Inflammatory macrophage (primary cell): ENCODE data around the gene MAML3.

Source experiments
- DNase-seq, 2 donors: peaks; one replicate each; pipeline ENCODE4 v3.0.0-alpha.2; 2020 to 2022

MAML3 gene

GRCh38 chr4:139918591-139918990, 235.4 kb downstream of the MAML3 start:
- DNase-seq, result no peak

GRCh38 chr4:139917896-139918295, 236.1 kb downstream of the MAML3 start:
- DNase-seq, result no peak

- DNase-seq, result no peak
These were observed 237.9 kb downstream of the MAML3 start for GRCh38 chr4:139916041-139916440.

GRCh38 chr4:139915037-139915436, 238.9 kb downstream of the MAML3 start:
- no peak for DNase-seq

GRCh38 chr4:139913995-139914598, 239.9 kb downstream of the MAML3 start:
- no peak for DNase-seq

- DNase-seq, result no peak
These were observed 240.5 kb downstream of the MAML3 start for GRCh38 chr4:139913398-139913990.

GRCh38 chr4:139912445-139912844, 241.5 kb downstream of the MAML3 start:
- DNase-seq, result no peak

GRCh38 chr4:139910106-139910505, 243.9 kb downstream of the MAML3 start:
- DNase-seq, result no peak

GRCh38 chr4:139908636-139909437, 245.1 kb downstream of the MAML3 start:
- no peak for DNase-seq

GRCh38 chr4:139907001-139907809, 246.8 kb downstream of the MAML3 start:
- DNase-seq, result no peak

GRCh38 chr4:139905489-139905888, 248.5 kb downstream of the MAML3 start:
- no peak for DNase-seq

GRCh38 chr4:139904406-139904805, 249.6 kb downstream of the MAML3 start:
- DNase-seq, result no peak

GRCh38 chr4:139903845-139904244, 250.1 kb downstream of the MAML3 start:
- DNase-seq, result peak; percentile 73 to 80

- DNase-seq, result no peak
These were observed 251.4 kb downstream of the MAML3 start for GRCh38 chr4:139902321-139903320.

- DNase-seq, result no peak
These were observed 252.3 kb downstream of the MAML3 start for GRCh38 chr4:139901531-139902320.

GRCh38 chr4:139900964-139901376, 253.0 kb downstream of the MAML3 start:
- DNase-seq, result peak in 1 of 2 donors; percentile 22

- DNase-seq, result no peak
These were observed 254.6 kb downstream of the MAML3 start for GRCh38 chr4:139899346-139899745.

GRCh38 chr4:139898293-139898692, 255.7 kb downstream of the MAML3 start:
- peak in 1 of 2 donors; percentile 12 for DNase-seq

- DNase-seq, result no peak
These were observed 257.8 kb downstream of the MAML3 start for GRCh38 chr4:139896091-139896604.

- DNase-seq, result no peak
These were observed 260.2 kb downstream of the MAML3 start for GRCh38 chr4:139893801-139894200.
